C4-2B (cell line): ENCODE results near the gene PER2.

ENCODE experiments used
- CTCF ChIP-seq: fragments of 450-650 bp; conservative IDR thresholded peaks from 2 replicates; pipeline ENCODE4 v1.5.1; 2017; ENCODE audit warnings: mild to moderate bottlenecking
- ZFX ChIP-seq: fragments of 450-650 bp; IDR thresholded peaks from 2 replicates; pipeline ENCODE4 v1.6.1; 2017

- TF ChIP-seq CTCF (no peak), ZFX (no peak)
These were observed 3.5 kb downstream of the PER2 start for GRCh38 chr2:238284802-238285515.
